Stimulated activated CD4-positive, alpha-beta T cell treated with anti-CD3 and anti-CD28 coated beads, Interleukin-1b, Interleukin-23, amount 100 ng/mL, for 1 hour (primary cell): ENCODE measurements around the gene KIF15.
A peak's percentile ranks its signal among the peaks of the same experiment; 100 is the strongest.
"Not testable (repeated sequence)": the region's sequence is repeated elsewhere in the genome, so short reads cannot be mapped to it uniquely, and the experiment has no call there.

Source experiments
- DNase-seq, 2 donors: peaks; one replicate each; pipeline ENCODE4 v3.0.0-alpha.2; 2020; ENCODE audit warnings: low read depth in 2 of 2

Gene KIF15

GRCh38 chr3:44761424-44762169, at the start of gene KIF15, which contains the start of gene KIAA1143:
Gene KIF15, plus strand, starts transcription at chr3:44761794. Its CDS starts 72 bp downstream, at chr3:44761866.
Gene KIAA1143, minus strand, starts transcription at chr3:44761619. Its CDS starts 17 bp downstream, at chr3:44761602.
- DNase-seq: peak; percentile 93 to 99

- DNase-seq: peak in 1 of 2 donors; percentile 27
Observed at GRCh38 chr3:44712455-44713075, 49.0 kb upstream of the KIF15 start, which contains the start of gene ZNF502. Gene ZNF502, plus strand, starts transcription at chr3:44712660. Its CDS starts 7,602 bp downstream, at chr3:44720262.

- no peak for DNase-seq
Observed at GRCh38 chr3:44721231-44722102, 40.1 kb upstream of the KIF15 start.

GRCh38 chr3:44722103-44722401, 39.5 kb upstream of the KIF15 start:
- no peak for DNase-seq

- peak; percentile 56 to 68 for DNase-seq
Observed at GRCh38 chr3:44729384-44729910, 32.1 kb upstream of the KIF15 start, which contains the start of gene ZNF501. Gene ZNF501, plus strand, starts transcription at chr3:44729635. Its CDS starts 4,787 bp downstream, at chr3:44734422.

GRCh38 chr3:44734646-44735168, 26.9 kb upstream of the KIF15 start:
- no peak for DNase-seq

- no peak for DNase-seq
Observed at GRCh38 chr3:44761101-44761423, 532 bp upstream of the KIF15 start.

GRCh38 chr3:44762170-44762677, 630 bp downstream of the KIF15 start:
- no peak for DNase-seq

GRCh38 chr3:44762690-44763089, 1.1 kb downstream of the KIF15 start:
- no peak for DNase-seq

GRCh38 chr3:44764248-44764647, 2.7 kb downstream of the KIF15 start:
- DNase-seq: no peak

- no peak for DNase-seq
Observed at GRCh38 chr3:44771424-44772098, 10.0 kb downstream of the KIF15 start.

- no peak for DNase-seq
Observed at GRCh38 chr3:44772099-44772442, 10.5 kb downstream of the KIF15 start.

GRCh38 chr3:44782891-44783290, 21.3 kb downstream of the KIF15 start:
- no peak for DNase-seq

- no peak for DNase-seq
Observed at GRCh38 chr3:44795197-44795596, 33.6 kb downstream of the KIF15 start.

GRCh38 chr3:44802011-44802410, 40.4 kb downstream of the KIF15 start:
- no peak for DNase-seq

- no peak for DNase-seq
Observed at GRCh38 chr3:44803298-44803697, 41.7 kb downstream of the KIF15 start.

- no peak for DNase-seq
Observed at GRCh38 chr3:44805960-44806359, 44.4 kb downstream of the KIF15 start.

- DNase-seq: no peak
Observed at GRCh38 chr3:44814751-44815150, 53.2 kb downstream of the KIF15 start.

- DNase-seq: not testable (repeated sequence)
Observed at GRCh38 chr3:44816334-44816733, 54.7 kb downstream of the KIF15 start.

GRCh38 chr3:44821206-44821605, 59.6 kb downstream of the KIF15 start:
- not testable (repeated sequence) for DNase-seq

GRCh38 chr3:44825264-44825925, 63.8 kb downstream of the KIF15 start:
- DNase-seq: no peak
